K562 (cell line): ENCODE data around the gene TREH. TPM values are rescaled to one million over a fixed set of nuclear protein-coding genes. Genes with fewer than 3 reads are reported as not detected.

ENCODE experiments used
- ASH1L ChIP-seq: fragments of 450-650 bp; IDR thresholded peaks from 2 replicates; pipeline ENCODE4 v1.6.1; 2018; ENCODE audit warnings: borderline replicate concordance, mild to moderate bottlenecking, low read depth; ENCODE audit not compliant: partially characterized antibody
- ATF1 ChIP-seq, 2 experiments: fragments of 450-650 bp in 1 of 2; IDR thresholded peaks; 2 replicates each; pipeline ENCODE4 v1.6.1; 2016; ENCODE audit warnings: missing compliant biosample characterization in 1 of 2, missing genetic modification characterization in 1 of 2
- CBX5 ChIP-seq: IDR thresholded peaks from 2 replicates; pipeline ENCODE4 v1.6.1; 2014; ENCODE audit warnings: low read depth, borderline replicate concordance
- CCNT2 ChIP-seq: IDR thresholded peaks from 2 replicates; pipeline ENCODE4 v1.6.1; 2011; ENCODE audit warnings: borderline replicate concordance, low read depth, mild to moderate bottlenecking, moderate library complexity, mixed read lengths, low read length; ENCODE audit not compliant: insufficient read length; ENCODE audit errors: extremely low read depth
- ELF2 ChIP-seq: fragments of 250-450 bp; sonication (Bioruptor Pico); IDR thresholded peaks from 2 replicates; pipeline ENCODE4 v1.5.0; 2021; ENCODE audit warnings: mild to moderate bottlenecking
- GTF2F1 ChIP-seq: IDR thresholded peaks from 2 replicates; pipeline ENCODE4 v1.6.1; 2011; ENCODE audit warnings: low read depth, low read length, improper control_type of control experiment
- HEY1 ChIP-seq: fragments of 250-450 bp; sonication (Bioruptor Pico); IDR thresholded peaks from 2 replicates; pipeline ENCODE4 v1.5.0; 2020; ENCODE audit warnings: mild to moderate bottlenecking, moderate library complexity, borderline replicate concordance
- HNRNPUL1 ChIP-seq: fragments of 200-400 bp; formaldehyde crosslinking; IDR thresholded peaks from 2 replicates; pipeline ENCODE4 v1.6.1; 2017; ENCODE audit warnings: low read length
- LCOR ChIP-seq: sonication (generic); formaldehyde crosslinking; IDR thresholded peaks from 2 replicates; pipeline ENCODE4 v1.8.0; 2022; ENCODE audit warnings: mild to moderate bottlenecking, missing genetic modification reagents
- TGIF2 ChIP-seq: sonication (generic); formaldehyde crosslinking; IDR thresholded peaks from 2 replicates; pipeline ENCODE4 v1.8.1; 2022; ENCODE audit warnings: mild to moderate bottlenecking, missing genetic modification reagents, moderate library complexity
- ZNF408 ChIP-seq: fragments of 250-450 bp; sonication (Bioruptor Pico); IDR thresholded peaks from 2 replicates; pipeline ENCODE4 v1.4.0; 2020; ENCODE audit warnings: low read depth, mild to moderate bottlenecking, moderate library complexity
- ZNF785 ChIP-seq: fragments of 250-450 bp; sonication (Bioruptor Pico); IDR thresholded peaks from 2 replicates; pipeline ENCODE4 v1.4.0; 2020; ENCODE audit warnings: mild to moderate bottlenecking
- polyA plus RNA-seq, 8 experiments: library from polyadenylated mRNA; depleted of rRNA in 4 of 8; stranded (reverse) in 5 of 8; unstranded in 3 of 8; fragments of >200 nt; fragmentation: Nextera tagmentation in 2 of 8; fragmentation: Illumina TruSeq in 1 of 8; extraction: Ambion mirVana in 2 of 8; extraction: Trizol in 1 of 8; gene quantifications; 2 replicates each; pipeline versions ENCODE4 v1.2.1 to v1.2.3, GENCODE V29; 2011 to 2014; ENCODE audit warnings: inconsistent platforms in 1 of 8, missing spikeins in 1 of 8
- total RNA-seq, 7 experiments: library from RNA; depleted of rRNA in 6 of 7; stranded (reverse); fragments of >200 nt in 6 of 7; fragmentation: Illumina TruSeq in 2 of 7; extraction: Trizol in 2 of 7; gene quantifications; 2 replicates each; pipeline versions ENCODE4 v1.2.1 to v1.2.3, GENCODE V29; 2011 to 2021; ENCODE audit warnings: low replicate concordance in 1 of 7
- TF ChIP-seq, protein P1 (sequence below): fragments of 200-800 bp; sonication (Bioruptor generic); IDR thresholded peaks from 2 replicates; pipeline ENCODE4 v1.6.1; 2017; ENCODE audit warnings: missing genetic modification characterization, missing compliant biosample characterization
- TF ChIP-seq, protein P2 (sequence below): fragments of 450-650 bp; IDR thresholded peaks from 2 replicates; pipeline ENCODE4 v1.6.1; 2016; ENCODE audit warnings: mild to moderate bottlenecking, moderate library complexity
- TF ChIP-seq, protein P3 (sequence below): IDR thresholded peaks from 3 replicates; pipeline ENCODE4 v1.6.1; 2011; ENCODE audit warnings: borderline replicate concordance, mild to moderate bottlenecking; ENCODE audit not compliant: insufficient read length, insufficient read depth

Gene TREH
- total and polyA plus RNA-seq, 9 of the 15 experiments (the other 6 are each of a cell fraction or from before 2014, with no cell fraction given) = 0.09 to 0.20 (median 0.11) TPM; not detected in 6

DNA sequence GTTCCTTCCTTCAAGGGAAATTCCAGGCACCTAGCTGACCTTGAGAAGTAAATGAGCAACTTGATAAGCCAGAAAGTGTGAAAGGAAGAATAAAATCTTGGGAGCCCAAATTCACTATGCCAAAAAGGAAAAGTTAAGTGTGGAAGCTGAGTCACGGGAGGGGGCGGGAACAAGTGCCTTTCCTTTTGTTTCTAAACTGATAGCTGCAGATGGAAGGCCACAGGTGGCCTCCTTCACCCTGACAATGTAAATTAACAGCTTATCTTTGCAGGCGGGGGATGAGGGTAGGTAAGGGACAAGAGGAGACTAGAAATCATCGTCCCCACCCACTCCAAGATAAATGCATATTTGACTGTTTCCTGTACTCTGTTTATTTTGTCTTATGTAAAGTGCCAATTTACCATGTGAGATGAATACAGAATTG is 36.4 kb upstream of the TREH start (continued):
- TF ChIP-seq, protein P1, sequence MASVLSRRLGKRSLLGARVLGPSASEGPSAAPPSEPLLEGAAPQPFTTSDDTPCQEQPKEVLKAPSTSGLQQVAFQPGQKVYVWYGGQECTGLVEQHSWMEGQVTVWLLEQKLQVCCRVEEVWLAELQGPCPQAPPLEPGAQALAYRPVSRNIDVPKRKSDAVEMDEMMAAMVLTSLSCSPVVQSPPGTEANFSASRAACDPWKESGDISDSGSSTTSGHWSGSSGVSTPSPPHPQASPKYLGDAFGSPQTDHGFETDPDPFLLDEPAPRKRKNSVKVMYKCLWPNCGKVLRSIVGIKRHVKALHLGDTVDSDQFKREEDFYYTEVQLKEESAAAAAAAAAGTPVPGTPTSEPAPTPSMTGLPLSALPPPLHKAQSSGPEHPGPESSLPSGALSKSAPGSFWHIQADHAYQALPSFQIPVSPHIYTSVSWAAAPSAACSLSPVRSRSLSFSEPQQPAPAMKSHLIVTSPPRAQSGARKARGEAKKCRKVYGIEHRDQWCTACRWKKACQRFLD (CRISPR knock-in tag) = no peak
- no peak for TF ChIP-seq CBX5
- TF ChIP-seq HEY1 = no peak
- TF ChIP-seq ASH1L = no peak
- no peak for TF ChIP-seq LCOR (CRISPR knock-in tag)
- TF ChIP-seq ATF1 (CRISPR knock-in tag; IDR thresholded peaks at IDR 0.05) = no peak
- TF ChIP-seq ATF1 (tag; IDR thresholded peaks at IDR 0.05) = no peak
- TF ChIP-seq GTF2F1 = no peak
- no peak for TF ChIP-seq ZNF408
- TF ChIP-seq, protein P2, sequence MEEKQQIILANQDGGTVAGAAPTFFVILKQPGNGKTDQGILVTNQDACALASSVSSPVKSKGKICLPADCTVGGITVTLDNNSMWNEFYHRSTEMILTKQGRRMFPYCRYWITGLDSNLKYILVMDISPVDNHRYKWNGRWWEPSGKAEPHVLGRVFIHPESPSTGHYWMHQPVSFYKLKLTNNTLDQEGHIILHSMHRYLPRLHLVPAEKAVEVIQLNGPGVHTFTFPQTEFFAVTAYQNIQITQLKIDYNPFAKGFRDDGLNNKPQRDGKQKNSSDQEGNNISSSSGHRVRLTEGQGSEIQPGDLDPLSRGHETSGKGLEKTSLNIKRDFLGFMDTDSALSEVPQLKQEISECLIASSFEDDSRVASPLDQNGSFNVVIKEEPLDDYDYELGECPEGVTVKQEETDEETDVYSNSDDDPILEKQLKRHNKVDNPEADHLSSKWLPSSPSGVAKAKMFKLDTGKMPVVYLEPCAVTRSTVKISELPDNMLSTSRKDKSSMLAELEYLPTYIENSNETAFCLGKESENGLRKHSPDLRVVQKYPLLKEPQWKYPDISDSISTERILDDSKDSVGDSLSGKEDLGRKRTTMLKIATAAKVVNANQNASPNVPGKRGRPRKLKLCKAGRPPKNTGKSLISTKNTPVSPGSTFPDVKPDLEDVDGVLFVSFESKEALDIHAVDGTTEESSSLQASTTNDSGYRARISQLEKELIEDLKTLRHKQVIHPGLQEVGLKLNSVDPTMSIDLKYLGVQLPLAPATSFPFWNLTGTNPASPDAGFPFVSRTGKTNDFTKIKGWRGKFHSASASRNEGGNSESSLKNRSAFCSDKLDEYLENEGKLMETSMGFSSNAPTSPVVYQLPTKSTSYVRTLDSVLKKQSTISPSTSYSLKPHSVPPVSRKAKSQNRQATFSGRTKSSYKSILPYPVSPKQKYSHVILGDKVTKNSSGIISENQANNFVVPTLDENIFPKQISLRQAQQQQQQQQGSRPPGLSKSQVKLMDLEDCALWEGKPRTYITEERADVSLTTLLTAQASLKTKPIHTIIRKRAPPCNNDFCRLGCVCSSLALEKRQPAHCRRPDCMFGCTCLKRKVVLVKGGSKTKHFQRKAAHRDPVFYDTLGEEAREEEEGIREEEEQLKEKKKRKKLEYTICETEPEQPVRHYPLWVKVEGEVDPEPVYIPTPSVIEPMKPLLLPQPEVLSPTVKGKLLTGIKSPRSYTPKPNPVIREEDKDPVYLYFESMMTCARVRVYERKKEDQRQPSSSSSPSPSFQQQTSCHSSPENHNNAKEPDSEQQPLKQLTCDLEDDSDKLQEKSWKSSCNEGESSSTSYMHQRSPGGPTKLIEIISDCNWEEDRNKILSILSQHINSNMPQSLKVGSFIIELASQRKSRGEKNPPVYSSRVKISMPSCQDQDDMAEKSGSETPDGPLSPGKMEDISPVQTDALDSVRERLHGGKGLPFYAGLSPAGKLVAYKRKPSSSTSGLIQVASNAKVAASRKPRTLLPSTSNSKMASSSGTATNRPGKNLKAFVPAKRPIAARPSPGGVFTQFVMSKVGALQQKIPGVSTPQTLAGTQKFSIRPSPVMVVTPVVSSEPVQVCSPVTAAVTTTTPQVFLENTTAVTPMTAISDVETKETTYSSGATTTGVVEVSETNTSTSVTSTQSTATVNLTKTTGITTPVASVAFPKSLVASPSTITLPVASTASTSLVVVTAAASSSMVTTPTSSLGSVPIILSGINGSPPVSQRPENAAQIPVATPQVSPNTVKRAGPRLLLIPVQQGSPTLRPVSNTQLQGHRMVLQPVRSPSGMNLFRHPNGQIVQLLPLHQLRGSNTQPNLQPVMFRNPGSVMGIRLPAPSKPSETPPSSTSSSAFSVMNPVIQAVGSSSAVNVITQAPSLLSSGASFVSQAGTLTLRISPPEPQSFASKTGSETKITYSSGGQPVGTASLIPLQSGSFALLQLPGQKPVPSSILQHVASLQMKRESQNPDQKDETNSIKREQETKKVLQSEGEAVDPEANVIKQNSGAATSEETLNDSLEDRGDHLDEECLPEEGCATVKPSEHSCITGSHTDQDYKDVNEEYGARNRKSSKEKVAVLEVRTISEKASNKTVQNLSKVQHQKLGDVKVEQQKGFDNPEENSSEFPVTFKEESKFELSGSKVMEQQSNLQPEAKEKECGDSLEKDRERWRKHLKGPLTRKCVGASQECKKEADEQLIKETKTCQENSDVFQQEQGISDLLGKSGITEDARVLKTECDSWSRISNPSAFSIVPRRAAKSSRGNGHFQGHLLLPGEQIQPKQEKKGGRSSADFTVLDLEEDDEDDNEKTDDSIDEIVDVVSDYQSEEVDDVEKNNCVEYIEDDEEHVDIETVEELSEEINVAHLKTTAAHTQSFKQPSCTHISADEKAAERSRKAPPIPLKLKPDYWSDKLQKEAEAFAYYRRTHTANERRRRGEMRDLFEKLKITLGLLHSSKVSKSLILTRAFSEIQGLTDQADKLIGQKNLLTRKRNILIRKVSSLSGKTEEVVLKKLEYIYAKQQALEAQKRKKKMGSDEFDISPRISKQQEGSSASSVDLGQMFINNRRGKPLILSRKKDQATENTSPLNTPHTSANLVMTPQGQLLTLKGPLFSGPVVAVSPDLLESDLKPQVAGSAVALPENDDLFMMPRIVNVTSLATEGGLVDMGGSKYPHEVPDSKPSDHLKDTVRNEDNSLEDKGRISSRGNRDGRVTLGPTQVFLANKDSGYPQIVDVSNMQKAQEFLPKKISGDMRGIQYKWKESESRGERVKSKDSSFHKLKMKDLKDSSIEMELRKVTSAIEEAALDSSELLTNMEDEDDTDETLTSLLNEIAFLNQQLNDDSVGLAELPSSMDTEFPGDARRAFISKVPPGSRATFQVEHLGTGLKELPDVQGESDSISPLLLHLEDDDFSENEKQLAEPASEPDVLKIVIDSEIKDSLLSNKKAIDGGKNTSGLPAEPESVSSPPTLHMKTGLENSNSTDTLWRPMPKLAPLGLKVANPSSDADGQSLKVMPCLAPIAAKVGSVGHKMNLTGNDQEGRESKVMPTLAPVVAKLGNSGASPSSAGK = no peak
- TF ChIP-seq, protein P3, sequence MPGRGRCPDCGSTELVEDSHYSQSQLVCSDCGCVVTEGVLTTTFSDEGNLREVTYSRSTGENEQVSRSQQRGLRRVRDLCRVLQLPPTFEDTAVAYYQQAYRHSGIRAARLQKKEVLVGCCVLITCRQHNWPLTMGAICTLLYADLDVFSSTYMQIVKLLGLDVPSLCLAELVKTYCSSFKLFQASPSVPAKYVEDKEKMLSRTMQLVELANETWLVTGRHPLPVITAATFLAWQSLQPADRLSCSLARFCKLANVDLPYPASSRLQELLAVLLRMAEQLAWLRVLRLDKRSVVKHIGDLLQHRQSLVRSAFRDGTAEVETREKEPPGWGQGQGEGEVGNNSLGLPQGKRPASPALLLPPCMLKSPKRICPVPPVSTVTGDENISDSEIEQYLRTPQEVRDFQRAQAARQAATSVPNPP = no peak
- no peak for TF ChIP-seq HNRNPUL1
- TF ChIP-seq ELF2 (CRISPR knock-in tag) = no peak
- no peak for TF ChIP-seq ZNF785 (CRISPR knock-in tag)
- peak; percentile 58 for TF ChIP-seq CCNT2
- TF ChIP-seq TGIF2 = no peak
